ENCODE results near the gene MRPL19. TPM values are rescaled to one million over a fixed set of nuclear protein-coding genes. Genes with fewer than 3 reads are reported as not detected.

Gene MRPL19
- total and polyA plus RNA-seq, 5 donors from 2014 or later, result 18.0 to 36.2 (median 33.9) TPM

DNA sequence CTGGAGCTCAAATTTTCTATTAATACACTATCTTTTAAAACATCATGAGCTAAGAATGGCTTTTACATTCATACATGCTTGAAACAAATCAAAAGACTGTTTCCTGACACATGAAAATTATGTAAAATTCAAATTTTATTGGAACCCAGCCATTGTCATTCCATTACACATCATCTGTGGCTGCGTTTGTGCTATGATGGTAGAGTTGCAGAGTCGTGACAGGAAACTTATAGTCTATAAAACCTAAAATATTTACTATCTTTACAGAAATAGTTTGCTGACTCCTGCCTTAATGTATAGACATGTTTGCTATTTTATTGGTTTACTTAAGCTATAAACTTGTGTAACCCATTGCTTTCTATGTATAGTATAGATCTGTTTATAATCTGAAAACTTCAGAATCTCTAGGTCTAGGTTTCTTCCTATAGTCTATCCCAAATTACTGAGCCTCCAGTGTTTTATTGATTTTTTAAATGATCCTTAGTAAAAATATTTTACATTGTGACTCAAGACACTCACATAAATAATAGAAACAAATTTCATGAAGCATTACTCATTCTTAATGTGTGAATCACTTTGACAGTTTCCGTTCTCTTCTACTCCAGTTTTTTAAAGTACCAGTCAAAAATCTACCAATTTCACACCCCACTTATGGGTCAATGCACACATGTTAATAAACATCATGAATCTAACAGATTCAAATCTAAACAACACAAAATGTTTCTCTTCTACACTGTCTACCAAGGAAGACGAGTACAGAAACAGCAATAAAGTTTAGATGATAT, 26.4 kb upstream of the MRPL19 start:
- Histone ChIP-seq H3K27ac (ENCODE audit: insufficient read depth, low read length, poor library complexity, severe bottlenecking) (no peak overlapping the region), H3K4me1 (ENCODE audit: control insufficient read depth, insufficient read depth, low read length, poor library complexity, severe bottlenecking) (no peaks in the 10 kb centered on the region), H3K27me3 (ENCODE audit: control insufficient read depth, insufficient read depth, low read length) (peaks cover 11% of the 10 kb centered on the region), H3K4me3 (ENCODE audit: low read depth, low read length) (no peak overlapping the region), H3K36me3 (ENCODE audit: control insufficient read depth, insufficient read depth, low read length) (no peaks in the 10 kb centered on the region), H3K9me3 (ENCODE audit: control insufficient read depth in 2 of 2, low read length in 2 of 2) (no peaks in the 10 kb centered on the region)
- Mint-ChIP-seq H3K4me1 (no peaks in the 10 kb centered on the region), H3K9me3 (peaks cover 0 to 4% (median 0%) of the 10 kb centered on the region in 7 donors), H3K27me3 (peaks cover 20% of the 10 kb centered on the region), H3K36me3 (no peaks in the 10 kb centered on the region), H3K4me3 (no peak overlapping the region), H3K27ac (no peak overlapping the region)
- DNase-seq (no peak), ATAC-seq (ENCODE audit: low read depth in 2 of 2) (no peak)

DNA sequence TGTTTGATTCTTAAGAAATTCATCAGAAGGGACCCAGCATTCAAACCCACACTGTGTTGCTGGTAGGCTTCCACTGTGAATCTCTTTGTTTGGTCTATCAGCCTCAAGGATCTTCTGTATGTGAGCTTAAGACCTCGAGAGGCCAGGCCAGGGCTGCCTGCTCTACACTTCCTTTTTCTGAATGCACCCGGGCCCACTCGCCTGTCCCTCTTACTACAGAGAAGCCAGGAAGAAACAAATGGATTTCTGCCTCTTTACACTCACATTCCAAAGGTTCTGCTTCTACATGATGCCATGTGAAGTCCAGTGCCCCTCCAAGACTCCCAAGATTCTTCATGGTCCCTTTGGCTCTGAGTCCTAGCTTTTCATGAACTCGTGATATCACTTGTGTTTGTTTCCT, 25.4 kb upstream of the MRPL19 start:
- Mint-ChIP-seq H3K4me1 (no peaks in the 10 kb centered on the region), H3K4me3 (no peak overlapping the region), H3K36me3 (no peaks in the 10 kb centered on the region), H3K9me3 (peaks cover 0 to 4% (median 0%) of the 10 kb centered on the region in 7 donors), H3K27me3 (peaks cover 20% of the 10 kb centered on the region), H3K27ac (no peak overlapping the region)
- Histone ChIP-seq H3K36me3 (ENCODE audit: control insufficient read depth, insufficient read depth, low read length) (no peaks in the 10 kb centered on the region), H3K27me3 (ENCODE audit: control insufficient read depth, insufficient read depth, low read length) (peaks cover 11% of the 10 kb centered on the region), H3K27ac (ENCODE audit: insufficient read depth, low read length, poor library complexity, severe bottlenecking) (no peak overlapping the region), H3K4me1 (ENCODE audit: control insufficient read depth, insufficient read depth, low read length, poor library complexity, severe bottlenecking) (no peaks in the 10 kb centered on the region), H3K9me3 (ENCODE audit: control insufficient read depth in 2 of 2, low read length in 2 of 2) (no peaks in the 10 kb centered on the region), H3K4me3 (ENCODE audit: low read depth, low read length) (no peak overlapping the region)
- ATAC-seq (ENCODE audit: low read depth in 2 of 2) (no peak), DNase-seq (no peak)

DNA sequence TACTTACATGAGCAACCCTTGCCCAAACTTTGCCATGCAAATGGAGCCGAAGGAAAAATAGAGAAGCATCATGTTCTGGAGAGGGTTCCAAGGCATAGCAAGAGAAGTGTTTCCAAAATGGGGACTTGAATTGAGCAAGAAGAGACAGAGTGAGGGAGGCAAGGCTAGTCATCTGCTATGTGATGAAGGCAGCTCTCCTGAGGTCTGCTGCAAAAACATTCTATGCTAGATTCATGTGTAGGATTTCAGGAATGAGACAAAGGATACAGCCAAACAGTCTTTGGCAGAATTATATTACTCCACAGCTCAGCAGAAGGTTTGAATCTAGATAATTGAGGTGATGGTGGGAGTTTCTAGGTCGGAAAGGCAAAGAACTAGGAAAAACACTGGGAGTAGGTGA, 24.1 kb upstream of the MRPL19 start:
- Histone ChIP-seq H3K4me1 (ENCODE audit: control insufficient read depth, insufficient read depth, low read length, poor library complexity, severe bottlenecking) (no peaks in the 10 kb centered on the region), H3K4me3 (ENCODE audit: low read depth, low read length) (no peak overlapping the region), H3K27ac (ENCODE audit: insufficient read depth, low read length, poor library complexity, severe bottlenecking) (no peak overlapping the region), H3K36me3 (ENCODE audit: control insufficient read depth, insufficient read depth, low read length) (no peaks in the 10 kb centered on the region), H3K9me3 (ENCODE audit: control insufficient read depth in 2 of 2, low read length in 2 of 2) (no peaks in the 10 kb centered on the region), H3K27me3 (ENCODE audit: control insufficient read depth, insufficient read depth, low read length) (peaks cover 11% of the 10 kb centered on the region)
- Mint-ChIP-seq H3K27me3 (peaks cover 17% of the 10 kb centered on the region), H3K4me3 (no peak overlapping the region), H3K9me3 (peaks cover 0 to 1% (median 0%) of the 10 kb centered on the region in 7 donors), H3K4me1 (no peaks in the 10 kb centered on the region), H3K36me3 (no peaks in the 10 kb centered on the region), H3K27ac (no peak overlapping the region)
- ATAC-seq (ENCODE audit: low read depth in 2 of 2) (no peak), DNase-seq (no peak)

DNA sequence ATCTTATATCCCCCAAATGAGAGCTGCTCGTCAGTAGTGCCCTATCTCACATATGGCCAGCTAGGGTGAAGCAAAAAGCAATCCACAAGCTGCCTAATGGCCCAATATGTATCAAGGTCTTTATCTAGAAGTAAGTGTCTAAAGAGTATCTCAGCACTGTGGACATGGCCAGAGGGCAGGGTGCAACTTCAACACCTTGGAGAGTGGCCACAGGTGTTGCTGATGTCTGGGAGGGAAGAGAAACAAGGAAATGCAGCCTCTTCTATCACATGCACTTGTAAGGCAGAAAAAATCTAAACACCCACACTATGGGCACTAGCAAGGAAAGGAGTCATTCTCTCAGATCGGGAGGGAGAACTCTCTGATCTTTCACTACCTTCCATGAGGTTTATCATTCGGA, 23.7 kb upstream of the MRPL19 start:
- Mint-ChIP-seq H3K4me1 (no peaks in the 10 kb centered on the region), H3K36me3 (no peaks in the 10 kb centered on the region), H3K27me3 (peaks cover 13% of the 10 kb centered on the region), H3K4me3 (no peak overlapping the region), H3K9me3 (peaks cover 0 to 1% (median 0%) of the 10 kb centered on the region in 7 donors), H3K27ac (no peak overlapping the region)
- Histone ChIP-seq H3K36me3 (ENCODE audit: control insufficient read depth, insufficient read depth, low read length) (no peaks in the 10 kb centered on the region), H3K27me3 (ENCODE audit: control insufficient read depth, insufficient read depth, low read length) (peaks cover 11% of the 10 kb centered on the region), H3K4me1 (ENCODE audit: control insufficient read depth, insufficient read depth, low read length, poor library complexity, severe bottlenecking) (no peaks in the 10 kb centered on the region), H3K27ac (ENCODE audit: insufficient read depth, low read length, poor library complexity, severe bottlenecking) (no peak overlapping the region), H3K4me3 (ENCODE audit: low read depth, low read length) (no peak overlapping the region), H3K9me3 (ENCODE audit: control insufficient read depth in 2 of 2, low read length in 2 of 2) (no peaks in the 10 kb centered on the region)
- ATAC-seq (ENCODE audit: low read depth in 2 of 2), result no peak
- no peak for DNase-seq

DNA sequence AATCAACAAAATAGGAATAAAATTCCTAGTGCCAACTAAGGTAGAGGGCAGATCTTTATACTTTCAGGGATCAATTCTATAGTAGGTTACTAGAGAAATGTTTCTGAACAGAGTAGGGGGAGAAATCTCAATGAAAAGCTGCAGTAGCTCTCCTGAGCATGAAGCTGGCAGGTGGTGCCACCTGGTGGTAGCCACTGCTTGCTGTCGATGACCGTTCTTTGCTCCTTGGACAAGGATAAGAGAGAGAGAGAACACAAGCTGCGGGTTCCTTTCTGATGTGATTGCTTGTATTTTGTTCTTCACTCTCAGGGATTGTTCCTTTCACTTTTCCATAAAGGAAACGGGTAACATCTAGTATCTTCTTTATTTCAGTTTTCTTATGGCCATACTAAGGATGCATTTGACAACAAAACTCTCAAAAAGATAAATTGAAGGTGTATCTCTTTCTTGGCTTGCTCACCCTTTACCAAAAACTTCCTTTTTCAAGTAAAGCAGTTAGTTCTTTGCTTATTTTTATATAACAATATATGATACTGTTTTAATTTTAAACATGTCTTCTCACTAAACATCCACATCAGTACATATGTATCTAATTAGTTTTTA, 18.6 kb upstream of the MRPL19 start:
- H3K27ac ChIP-seq (ENCODE audit: insufficient read depth, low read length, poor library complexity, severe bottlenecking), result no peak overlapping the region
- H3K27ac Mint-ChIP-seq, result no peak overlapping the region
- no peaks in the 10 kb centered on the region for H3K9me3 ChIP-seq (ENCODE audit: control insufficient read depth in 2 of 2, low read length in 2 of 2)
- no peaks in the 10 kb centered on the region for H3K4me1 ChIP-seq (ENCODE audit: control insufficient read depth, insufficient read depth, low read length, poor library complexity, severe bottlenecking)
- H3K4me1 Mint-ChIP-seq, result no peaks in the 10 kb centered on the region
- no peak overlapping the region for H3K4me3 ChIP-seq (ENCODE audit: low read depth, low read length)
- peak; percentile 11 to 63 (median 40) for DNase-seq
- no peaks in the 10 kb centered on the region for H3K36me3 ChIP-seq (ENCODE audit: control insufficient read depth, insufficient read depth, low read length)
- no peak overlapping the region for H3K4me3 Mint-ChIP-seq
- H3K36me3 Mint-ChIP-seq, result no peaks in the 10 kb centered on the region
- H3K27me3 ChIP-seq (ENCODE audit: control insufficient read depth, insufficient read depth, low read length), result peaks cover 7% of the 10 kb centered on the region
- H3K27me3 Mint-ChIP-seq, result peaks cover 15% of the 10 kb centered on the region
- peak; percentile 58 to 64 for ATAC-seq (ENCODE audit: low read depth in 2 of 2)
- H3K9me3 Mint-ChIP-seq, result no peaks in the 10 kb centered on the region

DNA sequence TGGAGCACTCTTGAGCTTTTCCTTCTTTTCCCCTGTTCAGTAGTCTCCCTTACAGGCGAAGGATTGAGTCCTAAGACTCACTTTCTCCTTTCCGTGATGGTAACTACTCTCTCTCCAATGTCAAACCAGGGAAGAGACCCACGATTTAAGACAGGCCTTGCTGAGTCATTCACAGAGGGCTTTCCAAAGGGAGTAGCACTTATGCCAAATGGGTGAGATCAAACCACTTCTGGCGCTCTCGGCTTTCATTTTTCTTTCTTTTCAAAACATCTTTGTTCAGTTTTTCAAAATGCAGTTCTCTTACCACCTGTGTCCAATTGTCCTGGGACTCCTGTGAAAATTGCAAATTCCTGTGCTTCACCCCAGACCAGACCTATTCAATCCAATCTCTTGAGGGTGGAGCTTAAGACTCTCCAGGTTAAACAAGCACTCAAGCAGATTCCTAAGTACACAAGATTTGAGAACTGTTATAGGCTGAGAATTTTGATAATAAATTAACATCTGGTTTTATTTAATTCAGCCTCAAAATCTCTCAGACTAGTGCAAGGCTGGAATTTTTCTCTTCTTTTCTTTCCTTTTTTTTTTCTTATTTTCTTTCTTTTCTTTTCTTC, 14.4 kb upstream of the MRPL19 start:
- Mint-ChIP-seq H3K4me3 (no peak overlapping the region), H3K4me1 (no peaks in the 10 kb centered on the region), H3K9me3 (no peaks in the 10 kb centered on the region), H3K36me3 (no peaks in the 10 kb centered on the region), H3K27ac (no peak overlapping the region), H3K27me3 (peaks cover 32% of the 10 kb centered on the region)
- Histone ChIP-seq H3K36me3 (ENCODE audit: control insufficient read depth, insufficient read depth, low read length) (no peaks in the 10 kb centered on the region), H3K4me1 (ENCODE audit: control insufficient read depth, insufficient read depth, low read length, poor library complexity, severe bottlenecking) (no peaks in the 10 kb centered on the region), H3K4me3 (ENCODE audit: low read depth, low read length) (no peak overlapping the region), H3K27ac (ENCODE audit: insufficient read depth, low read length, poor library complexity, severe bottlenecking) (no peak overlapping the region), H3K9me3 (ENCODE audit: control insufficient read depth in 2 of 2, low read length in 2 of 2) (no peaks in the 10 kb centered on the region), H3K27me3 (ENCODE audit: control insufficient read depth, insufficient read depth, low read length) (peaks cover 7% of the 10 kb centered on the region)
- DNase-seq, result no peak
- ATAC-seq (ENCODE audit: low read depth in 2 of 2), result no peak

DNA sequence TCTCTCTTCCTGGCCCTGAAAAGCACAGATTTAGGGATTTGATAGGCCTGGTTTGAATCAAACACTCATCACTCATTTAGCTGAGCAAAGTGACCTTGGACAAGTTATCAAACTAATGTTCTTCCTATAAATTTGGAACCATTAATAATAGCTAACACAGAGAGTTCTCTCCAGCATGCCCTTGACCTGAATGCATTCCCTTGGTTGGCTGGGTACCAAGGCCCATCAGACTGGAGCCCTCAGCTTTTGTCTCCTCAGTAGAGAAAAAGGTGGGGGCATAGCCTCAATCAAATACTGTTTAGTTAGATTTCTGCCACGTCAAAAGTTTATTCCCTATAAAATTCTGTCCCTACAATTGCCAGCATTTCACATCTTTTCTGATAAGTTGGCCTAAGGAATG, 13.8 kb upstream of the MRPL19 start:
- no peak overlapping the region for H3K27ac ChIP-seq (ENCODE audit: insufficient read depth, low read length, poor library complexity, severe bottlenecking)
- Mint-ChIP-seq H3K9me3 (no peaks in the 10 kb centered on the region), H3K27me3 (peaks cover 37% of the 10 kb centered on the region), H3K4me3 (no peak overlapping the region), H3K4me1 (no peaks in the 10 kb centered on the region), H3K27ac (no peak overlapping the region), H3K36me3 (no peaks in the 10 kb centered on the region)
- no peak for ATAC-seq (ENCODE audit: low read depth in 2 of 2)
- H3K27me3 ChIP-seq (ENCODE audit: control insufficient read depth, insufficient read depth, low read length), result peaks cover 11% of the 10 kb centered on the region
- H3K4me3 ChIP-seq (ENCODE audit: low read depth, low read length), result no peak overlapping the region
- no peak for DNase-seq
- no peaks in the 10 kb centered on the region for H3K36me3 ChIP-seq (ENCODE audit: control insufficient read depth, insufficient read depth, low read length)
- H3K9me3 ChIP-seq (ENCODE audit: control insufficient read depth in 2 of 2, low read length in 2 of 2), result no peaks in the 10 kb centered on the region
- no peaks in the 10 kb centered on the region for H3K4me1 ChIP-seq (ENCODE audit: control insufficient read depth, insufficient read depth, low read length, poor library complexity, severe bottlenecking)
